NCI-H226 (cell line): Measurements from ENCODE around the gene KRT82.
A peak's percentile ranks its signal among the peaks of the same experiment; 100 is the strongest.
"Not testable (repeated sequence)": the region's sequence is repeated elsewhere in the genome, so short reads cannot be mapped to it uniquely, and the experiment has no call there.

Experiments
- DNase-seq: peaks from one replicate; pipeline ENCODE4 v3.0.0-alpha.2; 2015

The KRT82 gene

DNA sequence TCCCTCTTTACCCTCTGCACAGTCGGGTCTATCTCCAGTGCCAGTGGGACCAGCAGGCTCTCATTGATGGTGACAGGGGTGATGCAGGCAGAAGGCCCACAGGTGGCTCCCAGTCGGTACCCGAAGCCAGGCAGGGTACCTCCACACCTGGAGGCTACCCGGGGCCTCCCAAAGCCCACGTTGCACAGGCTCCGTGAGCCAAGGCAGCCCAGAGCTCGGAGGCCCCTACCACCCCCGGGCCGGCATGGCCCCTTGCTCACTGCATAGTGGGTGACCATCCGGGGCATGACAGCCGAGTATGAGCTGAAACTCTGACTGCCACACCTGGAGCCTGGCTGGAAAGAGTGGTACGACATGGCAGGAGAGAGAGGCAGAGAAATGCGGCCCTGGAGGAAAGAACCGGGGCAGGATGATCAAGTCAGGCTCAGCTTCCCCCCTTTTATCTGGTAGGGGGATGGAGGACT lies at the start of gene KRT82:
TSS of gene KRT82 (minus strand) at position 414 of the 464 bp plus-strand sequence. CDS start at position 356, 58 bp downstream.
- no peak for DNase-seq

DNA sequence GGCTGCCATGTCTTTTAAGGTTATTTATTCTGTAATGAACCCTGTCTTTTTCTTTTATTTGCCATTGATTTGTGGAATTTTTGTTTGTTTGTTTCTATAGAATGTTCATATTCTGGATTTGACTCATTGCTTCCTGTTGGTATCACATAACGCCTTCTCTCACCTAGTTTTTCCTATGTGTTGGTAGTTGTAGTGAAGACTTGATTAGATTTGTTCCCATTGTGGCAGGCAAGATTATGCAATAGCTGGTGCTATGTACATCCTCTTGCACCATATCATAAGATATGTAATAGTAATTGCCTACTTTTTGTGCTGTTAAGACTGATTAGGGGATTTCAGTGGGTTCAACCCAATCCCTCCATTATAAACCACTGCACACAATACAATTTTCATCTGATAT lies 49.7 kb upstream of the KRT82 start:
- DNase-seq: peak; percentile 52

DNA sequence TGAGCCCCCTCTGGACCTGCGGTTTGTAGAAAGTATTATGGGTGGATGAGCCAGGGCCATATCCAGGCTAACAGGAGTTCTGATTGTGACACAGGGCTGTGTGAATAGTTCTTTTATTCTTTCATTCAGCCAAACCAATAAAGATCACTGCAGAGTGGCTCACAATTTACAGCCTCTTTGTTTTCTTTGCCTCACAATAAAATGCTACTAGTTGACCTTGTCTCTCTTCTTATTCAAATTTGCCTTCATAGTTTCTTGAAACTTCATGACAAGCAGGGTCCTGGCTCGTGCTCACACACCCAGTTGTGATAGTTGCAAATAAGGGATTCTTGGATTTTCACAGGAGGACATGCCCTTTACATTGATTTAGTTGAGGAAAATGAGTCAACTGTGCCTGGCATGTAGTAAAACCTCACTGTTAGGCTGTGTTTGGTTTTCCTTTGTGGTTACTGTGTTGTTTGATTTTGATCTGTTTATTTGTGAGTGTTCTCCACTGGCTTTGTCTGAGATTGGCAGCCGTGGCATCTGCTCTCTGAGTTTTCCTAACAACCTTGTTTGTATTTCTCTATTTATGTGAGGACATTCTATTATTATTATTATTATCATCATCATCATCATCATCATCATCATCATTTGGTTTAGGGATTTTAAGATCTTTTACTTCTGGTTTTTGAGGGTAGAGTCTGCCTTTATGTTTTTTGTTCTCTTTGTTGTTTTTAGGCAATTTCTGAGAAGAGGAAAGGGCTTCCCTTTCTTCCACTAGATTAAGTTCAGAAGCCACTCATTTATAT lies 48.5 kb upstream of the KRT82 start:
- no peak for DNase-seq

- no peak for DNase-seq
Measured at GRCh38 chr12:52452101-52452500, 46.0 kb upstream of the KRT82 start, which contains the start of gene KRT6B. TSS of gene KRT6B (minus strand) at chr12:52452146. CDS start at chr12:52452078, 68 bp downstream.

- no peak for DNase-seq
Measured at GRCh38 chr12:52448228-52448627, 42.1 kb upstream of the KRT82 start.

GRCh38 chr12:52447196-52447595 lies 41.1 kb upstream of the KRT82 start:
- not testable (repeated sequence) for DNase-seq

GRCh38 chr12:52446367-52447045 lies 40.4 kb upstream of the KRT82 start:
- DNase-seq: peak; percentile 75

DNA sequence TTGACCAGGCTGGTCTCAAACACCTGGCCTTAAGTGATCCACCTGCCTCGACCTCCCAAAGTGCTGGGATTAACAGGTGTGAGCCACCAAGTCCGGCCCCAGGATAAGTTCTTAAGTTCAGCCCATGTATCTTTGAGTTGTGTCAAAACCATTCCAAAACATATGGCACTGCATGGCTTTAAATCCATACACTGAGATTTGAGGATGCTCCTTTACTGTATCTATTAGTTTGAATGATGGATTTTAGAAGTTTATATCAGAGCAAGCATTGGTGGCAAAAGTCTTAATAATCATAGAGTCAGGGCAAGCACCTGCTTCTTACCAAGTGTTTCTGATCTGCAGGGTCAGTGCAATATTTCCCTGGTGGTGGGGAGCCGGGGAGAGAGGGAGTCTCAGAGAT lies 39.7 kb upstream of the KRT82 start:
- no peak for DNase-seq

- DNase-seq: no peak
Measured at GRCh38 chr12:52444647-52445595, 38.8 kb upstream of the KRT82 start.

DNA sequence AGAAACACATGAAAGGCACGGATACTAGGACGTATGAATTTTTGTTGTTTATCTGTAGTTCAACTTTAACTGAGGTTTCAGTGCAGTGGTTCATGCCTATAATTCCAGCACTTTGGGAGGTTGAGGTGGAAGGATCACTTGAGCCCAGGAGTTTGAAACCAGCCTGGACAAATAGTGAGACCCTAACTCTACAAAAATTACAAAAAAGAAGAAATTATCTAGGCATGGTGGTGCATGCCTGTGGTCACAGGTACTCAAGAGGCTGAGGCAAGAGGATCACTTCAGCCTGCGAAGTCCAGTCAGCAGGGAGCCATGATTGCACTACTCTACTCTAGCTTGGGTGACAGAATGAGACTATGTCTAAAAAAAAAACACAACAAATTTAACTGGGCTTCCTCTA lies 37.8 kb upstream of the KRT82 start:
- no peak for DNase-seq

- peak; percentile 100 for DNase-seq
Measured at GRCh38 chr12:52442600-52443061, 36.5 kb upstream of the KRT82 start.

DNA sequence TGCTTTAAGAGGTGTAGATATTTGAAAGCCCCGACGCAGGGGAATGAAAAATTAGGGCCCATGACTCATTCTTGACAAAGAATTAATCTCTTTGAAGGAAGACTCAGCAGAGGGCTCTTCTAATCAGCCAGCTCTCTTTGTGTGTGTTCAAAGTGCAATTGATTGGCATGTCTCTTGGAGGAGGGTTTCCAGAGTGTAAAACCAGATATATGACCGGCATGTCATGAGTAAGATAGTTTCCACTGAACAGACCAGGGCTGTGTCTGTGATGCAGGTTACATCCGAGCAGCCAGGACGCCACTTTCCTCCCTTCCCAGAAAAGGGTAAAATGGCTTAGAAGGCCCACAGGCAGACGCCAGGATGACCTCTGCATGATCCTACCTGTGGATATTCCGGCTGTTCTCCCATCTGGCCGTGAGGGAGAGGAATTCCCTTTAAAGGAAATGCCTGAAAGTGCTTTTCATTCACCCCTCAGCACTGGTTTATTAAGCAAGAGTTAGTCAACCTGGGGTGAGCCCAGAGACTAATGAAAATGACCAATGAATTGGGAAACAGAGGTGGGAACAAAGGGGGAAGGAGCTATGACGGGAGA lies 35.3 kb upstream of the KRT82 start:
- peak; percentile 96 for DNase-seq

GRCh38 chr12:52440821-52441319 lies 34.7 kb upstream of the KRT82 start:
- peak; percentile 97 for DNase-seq

- DNase-seq: no peak
Measured at GRCh38 chr12:52439845-52440244, 33.7 kb upstream of the KRT82 start.

DNA sequence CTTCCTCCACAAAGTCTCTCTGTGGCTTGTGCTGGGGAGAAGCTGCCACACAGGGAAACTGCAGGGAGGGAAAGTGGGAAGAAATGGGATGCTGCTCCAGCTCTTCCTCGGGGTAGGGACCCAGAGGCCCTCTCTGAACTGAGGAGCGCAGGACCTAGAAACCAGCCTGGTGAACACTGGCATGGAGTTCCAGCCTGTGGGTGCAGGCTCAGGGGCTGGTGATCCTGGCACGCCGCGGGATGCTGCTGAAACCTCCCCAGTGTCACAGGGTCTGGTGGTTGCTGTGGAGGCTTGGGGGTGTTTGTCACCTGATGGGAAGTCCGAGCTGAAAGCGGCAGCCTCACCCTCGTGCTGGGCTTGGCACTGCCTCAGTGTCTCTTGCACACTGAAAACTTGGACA lies 33.3 kb upstream of the KRT82 start:
- DNase-seq: no peak

GRCh38 chr12:52438305-52439301 lies 32.5 kb upstream of the KRT82 start:
- DNase-seq: no peak

DNA sequence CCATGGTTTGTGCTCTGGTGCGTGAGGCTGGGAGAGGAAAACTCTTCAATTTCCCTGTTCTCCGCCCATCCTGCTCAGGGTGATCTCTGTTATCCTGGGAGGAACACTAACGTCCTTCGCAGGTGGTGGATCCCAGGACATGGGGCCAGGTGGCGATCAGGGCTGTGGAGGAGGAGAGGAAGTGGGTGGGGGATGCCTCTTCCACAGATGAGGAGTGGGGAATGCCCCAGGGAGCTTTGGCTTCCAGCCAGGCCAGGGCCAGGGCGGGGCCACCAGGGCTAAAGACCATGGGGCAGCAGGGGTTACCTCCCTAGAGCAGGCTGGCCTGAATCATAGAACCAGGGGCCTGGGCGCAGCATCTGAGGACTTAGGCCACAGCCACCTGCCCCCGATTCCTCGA lies 31.4 kb upstream of the KRT82 start:
- DNase-seq: no peak

GRCh38 chr12:52436828-52437474 lies 30.8 kb upstream of the KRT82 start:
- no peak for DNase-seq

DNA sequence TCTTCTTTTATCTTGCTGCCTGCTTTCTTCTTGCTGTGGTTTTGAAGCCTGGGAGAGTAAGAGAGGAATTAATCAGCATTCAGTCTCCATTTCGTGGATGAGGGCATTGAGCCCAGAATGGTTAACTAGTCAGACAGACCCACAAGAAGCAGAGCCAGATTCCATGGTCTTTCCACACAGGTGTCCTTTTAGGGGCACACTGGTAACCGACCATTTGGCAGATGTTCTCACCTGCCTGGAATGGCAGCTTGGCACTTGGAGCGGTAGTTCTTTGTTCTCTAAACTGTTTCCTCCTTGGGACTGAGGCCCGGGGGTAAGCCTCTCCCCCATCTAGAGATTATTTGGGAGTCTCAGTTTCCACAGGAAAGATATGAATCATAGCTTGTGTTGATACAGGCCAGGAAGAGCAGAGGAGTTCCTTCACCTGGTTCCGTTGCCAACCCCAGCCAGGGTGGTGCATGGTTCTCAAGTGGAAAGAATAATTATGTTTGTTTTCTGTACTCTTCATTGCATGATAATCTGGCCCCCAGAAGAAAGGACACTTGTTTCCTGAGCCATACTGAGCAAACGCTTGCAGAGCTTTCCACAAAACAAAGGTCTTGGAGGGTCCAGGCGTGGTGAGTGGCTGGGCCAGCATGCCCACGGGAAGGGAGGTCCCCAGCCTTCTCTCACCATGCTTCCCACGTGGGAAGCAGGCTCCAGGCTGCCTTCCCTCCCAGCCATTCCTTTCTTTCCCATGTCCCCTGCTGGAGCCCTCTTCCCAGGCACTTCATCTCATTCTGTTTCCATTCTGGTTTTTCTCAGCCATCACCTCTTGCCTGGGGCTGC lies 30.1 kb upstream of the KRT82 start:
- DNase-seq: peak; percentile 94

- DNase-seq: no peak
Measured at GRCh38 chr12:52435659-52435999, 29.5 kb upstream of the KRT82 start.
